NB4 (cell line): ENCODE data around the gene CLSTN1.
"Not testable (repeated sequence)": the region's sequence is repeated elsewhere in the genome, so short reads cannot be mapped to it uniquely, and the experiment has no call there.

Source experiments
- DNase-seq: peaks from one replicate; pipeline ENCODE4 v3.0.0; 2010; ENCODE audit warnings: low read depth
- H3K4me3 ChIP-seq: one replicate; pipeline ENCODE4 v1.5.1; 2011; ENCODE audit warnings: mild to moderate bottlenecking, low read depth, low read length, moderate library complexity
- MYC ChIP-seq: IDR thresholded peaks from 2 replicates; pipeline ENCODE4 v1.6.1; 2011; ENCODE audit warnings: low read depth, low read length
- POLR2A ChIP-seq: IDR thresholded peaks from 2 replicates; pipeline ENCODE4 v1.6.1; 2011; ENCODE audit warnings: mild to moderate bottlenecking; ENCODE audit not compliant: insufficient read length; ENCODE audit errors: extremely low read depth
- TF ChIP-seq, protein P1 (sequence below): IDR thresholded peaks from one replicate; pipeline ENCODE4 v1.5.1; 2012; ENCODE audit warnings: low read depth, low read length
- TF ChIP-seq, protein P2 (sequence below): IDR thresholded peaks from 2 replicates; pipeline ENCODE4 v1.6.1; 2011; ENCODE audit warnings: low read depth, low read length

Gene CLSTN1

GRCh38 chr1:9808459-9808858, 15.3 kb downstream of the CLSTN1 start:
- no peak for DNase-seq
- TF ChIP-seq, protein P1, sequence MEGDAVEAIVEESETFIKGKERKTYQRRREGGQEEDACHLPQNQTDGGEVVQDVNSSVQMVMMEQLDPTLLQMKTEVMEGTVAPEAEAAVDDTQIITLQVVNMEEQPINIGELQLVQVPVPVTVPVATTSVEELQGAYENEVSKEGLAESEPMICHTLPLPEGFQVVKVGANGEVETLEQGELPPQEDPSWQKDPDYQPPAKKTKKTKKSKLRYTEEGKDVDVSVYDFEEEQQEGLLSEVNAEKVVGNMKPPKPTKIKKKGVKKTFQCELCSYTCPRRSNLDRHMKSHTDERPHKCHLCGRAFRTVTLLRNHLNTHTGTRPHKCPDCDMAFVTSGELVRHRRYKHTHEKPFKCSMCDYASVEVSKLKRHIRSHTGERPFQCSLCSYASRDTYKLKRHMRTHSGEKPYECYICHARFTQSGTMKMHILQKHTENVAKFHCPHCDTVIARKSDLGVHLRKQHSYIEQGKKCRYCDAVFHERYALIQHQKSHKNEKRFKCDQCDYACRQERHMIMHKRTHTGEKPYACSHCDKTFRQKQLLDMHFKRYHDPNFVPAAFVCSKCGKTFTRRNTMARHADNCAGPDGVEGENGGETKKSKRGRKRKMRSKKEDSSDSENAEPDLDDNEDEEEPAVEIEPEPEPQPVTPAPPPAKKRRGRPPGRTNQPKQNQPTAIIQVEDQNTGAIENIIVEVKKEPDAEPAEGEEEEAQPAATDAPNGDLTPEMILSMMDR = no peak
- no peak for TF ChIP-seq MYC
- TF ChIP-seq, protein P2, sequence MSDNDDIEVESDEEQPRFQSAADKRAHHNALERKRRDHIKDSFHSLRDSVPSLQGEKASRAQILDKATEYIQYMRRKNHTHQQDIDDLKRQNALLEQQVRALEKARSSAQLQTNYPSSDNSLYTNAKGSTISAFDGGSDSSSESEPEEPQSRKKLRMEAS = no peak
- no peak for TF ChIP-seq POLR2A
- no peak overlapping the region for H3K4me3 ChIP-seq

DNA sequence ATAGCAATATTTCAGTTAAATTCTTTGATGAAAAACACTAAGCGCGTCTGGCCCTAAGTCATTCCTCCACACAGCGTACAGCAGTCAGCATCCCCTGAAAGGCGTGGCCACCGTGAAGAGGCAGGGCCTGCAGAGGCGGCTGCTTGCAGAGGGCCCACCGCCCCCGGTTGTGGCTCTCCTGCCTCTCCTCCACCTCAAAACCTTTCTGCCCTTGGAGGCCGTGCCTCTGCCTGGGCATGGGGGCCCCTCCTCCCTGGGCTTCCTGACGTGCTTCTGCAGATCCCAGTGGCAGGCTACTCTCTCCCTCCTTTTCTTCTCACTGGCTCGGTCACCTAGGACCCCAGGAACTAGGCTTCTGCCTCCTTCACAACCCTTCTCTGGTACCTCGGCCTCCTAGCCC, 16.2 kb downstream of the CLSTN1 start:
- DNase-seq = peak; percentile 22
- no peak overlapping the region for H3K4me3 ChIP-seq
- TF ChIP-seq, protein P1 = no peak
- TF ChIP-seq, protein P2 = no peak
- TF ChIP-seq MYC = no peak
- no peak for TF ChIP-seq POLR2A

GRCh38 chr1:9805972-9806371, 17.8 kb downstream of the CLSTN1 start:
- DNase-seq, H3K4me3 ChIP-seq: not testable (repeated sequence)

- DNase-seq = no peak
- H3K4me3 ChIP-seq = no peak overlapping the region
- TF ChIP-seq, protein P1 = no peak
- TF ChIP-seq POLR2A (no peak), MYC (no peak)
- TF ChIP-seq, protein P2 = no peak
Measured at GRCh38 chr1:9805006-9805508, 18.7 kb downstream of the CLSTN1 start.

DNA sequence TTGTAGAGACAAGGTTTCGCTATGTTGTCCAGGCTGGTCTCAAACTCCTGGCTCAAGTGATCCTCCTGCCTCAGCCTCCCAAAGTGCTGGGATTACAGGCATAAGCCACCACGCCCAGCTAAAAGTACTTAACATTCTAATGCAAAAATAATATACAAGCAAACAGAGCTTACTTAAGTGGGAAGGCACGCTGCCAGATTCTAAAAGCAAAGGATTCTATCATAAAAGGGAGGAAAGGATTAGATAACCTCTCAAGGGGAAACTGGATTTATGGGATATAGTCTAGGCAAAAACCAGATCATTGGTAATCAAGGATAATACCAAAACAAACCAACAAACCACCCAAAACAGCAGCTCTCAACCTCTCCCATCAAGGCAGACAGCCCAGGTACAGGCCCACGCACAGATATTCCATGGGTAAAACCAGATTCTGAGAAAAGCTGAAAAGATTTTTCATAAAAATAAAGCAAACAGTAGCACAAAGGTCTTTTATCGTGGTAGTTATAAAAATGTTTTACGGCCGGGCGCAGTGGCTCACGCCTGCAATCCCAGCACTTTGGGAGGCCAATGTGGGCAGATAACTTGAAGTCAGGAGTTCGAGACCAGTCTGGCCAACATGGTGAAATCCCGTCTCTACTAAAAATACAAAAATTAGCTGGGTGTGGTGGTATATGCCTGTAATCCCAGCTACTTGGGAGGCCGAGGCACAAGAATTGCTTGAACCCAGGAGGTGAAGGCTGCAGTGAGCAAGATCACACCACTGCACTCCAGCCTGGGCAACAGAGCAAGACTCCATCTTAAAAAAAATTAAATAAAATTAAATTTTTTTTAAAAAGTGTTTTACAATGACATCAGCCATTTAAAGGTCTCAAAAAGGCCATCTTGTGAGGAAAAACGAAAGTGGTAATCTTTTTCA, 20.5 kb downstream of the CLSTN1 start:
- not testable (repeated sequence) for H3K4me3 ChIP-seq, DNase-seq

DNA sequence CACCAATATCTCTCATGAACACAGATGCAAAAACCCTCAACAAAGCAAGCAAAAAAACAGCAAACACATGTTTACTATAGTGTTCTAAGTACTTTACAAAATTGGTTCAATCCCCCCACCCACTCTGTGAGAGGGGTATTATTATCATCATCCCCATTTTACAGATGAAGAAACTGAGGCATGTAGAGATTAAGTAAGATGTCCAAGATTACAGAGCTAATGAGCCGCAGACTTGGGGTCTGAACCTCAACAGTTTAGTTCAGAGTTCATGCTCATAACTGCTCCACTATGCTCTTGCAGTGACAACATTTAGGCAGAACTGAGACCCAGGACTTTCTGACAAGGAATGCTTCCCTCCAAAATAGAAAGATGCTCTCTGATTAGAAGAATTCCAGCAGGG, 21.9 kb downstream of the CLSTN1 start:
- DNase-seq = no peak
- H3K4me3 ChIP-seq = no peak overlapping the region
- TF ChIP-seq, protein P1 = no peak

GRCh38 chr1:9798236-9799130, 25.3 kb downstream of the CLSTN1 start:
- no peak for DNase-seq
- TF ChIP-seq, protein P2 = no peak
- TF ChIP-seq POLR2A = no peak
- TF ChIP-seq, protein P1 = no peak
- TF ChIP-seq MYC = no peak
- H3K4me3 ChIP-seq = no peak overlapping the region
